Mononuclear cell (primary cell): ENCODE results near the gene DND1. TPM values are rescaled to one million over a fixed set of nuclear protein-coding genes. Genes with fewer than 3 reads are reported as not detected.
"Not testable (repeated sequence)": the region's sequence is repeated elsewhere in the genome, so short reads cannot be mapped to it uniquely, and the experiment has no call there.

Source experiments
- H3K27me3 ChIP-seq: 2 replicates; pipeline ENCODE4 v1.6.0; 2011; ENCODE audit warnings: low read length, control low read depth; ENCODE audit not compliant: insufficient read depth
- H3K4me1 ChIP-seq: 2 replicates; pipeline ENCODE4 v1.5.1; 2011; ENCODE audit warnings: mild to moderate bottlenecking, low read length, control low read depth; ENCODE audit not compliant: insufficient read depth
- H3K4me3 ChIP-seq: 2 replicates; pipeline ENCODE4 v1.5.1; 2011; ENCODE audit warnings: mild to moderate bottlenecking, low read length, moderate library complexity
- H3K9me3 ChIP-seq: 2 replicates; pipeline ENCODE4 v1.5.1; 2011; ENCODE audit warnings: low read depth, mild to moderate bottlenecking, control low read depth, low read length
- total RNA-seq: library from RNA; depleted of rRNA; stranded (reverse); fragments of >200 nt; gene quantifications from one replicate; pipeline ENCODE4 v1.2.3, GENCODE V29; 2012

DND1 gene
- total RNA-seq, result 0.31 TPM

- no peaks in the 10 kb centered on the region for H3K27me3 ChIP-seq
- H3K4me3 ChIP-seq, result no peak within 1 kb of the TSS
- H3K4me1 ChIP-seq, result no peaks in the 10 kb centered on the region
- H3K9me3 ChIP-seq, result no peaks in the 10 kb centered on the region
Measured at GRCh38 chr5:140673187-140673976, at the start of gene DND1. DND1 (minus strand) TSS chr5:140673576; CDS start chr5:140673542, 34 bp downstream.

DNA sequence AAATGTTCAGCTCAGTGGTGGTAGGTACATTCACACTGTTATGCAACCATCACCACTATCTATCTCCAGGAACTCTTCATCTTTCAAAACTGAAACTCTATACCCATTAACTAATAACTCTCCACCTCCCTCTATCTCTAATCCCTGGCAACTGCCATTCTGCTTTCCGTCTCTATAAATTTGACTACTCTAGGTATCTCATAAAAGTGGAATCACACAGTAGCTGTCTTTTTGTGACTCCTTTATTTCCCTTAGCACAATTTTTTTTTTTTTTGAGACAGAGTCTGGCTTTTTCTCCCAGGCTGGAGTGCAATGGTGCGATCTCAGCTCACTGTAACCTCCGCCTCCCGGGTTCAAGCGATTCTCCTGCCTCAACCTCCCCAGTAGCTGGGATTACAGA lies 48.0 kb upstream of the DND1 start:
- peaks cover 16% of the 10 kb centered on the region for H3K27me3 ChIP-seq
- H3K4me1 ChIP-seq, H3K4me3 ChIP-seq, H3K9me3 ChIP-seq: not testable (repeated sequence)

DNA sequence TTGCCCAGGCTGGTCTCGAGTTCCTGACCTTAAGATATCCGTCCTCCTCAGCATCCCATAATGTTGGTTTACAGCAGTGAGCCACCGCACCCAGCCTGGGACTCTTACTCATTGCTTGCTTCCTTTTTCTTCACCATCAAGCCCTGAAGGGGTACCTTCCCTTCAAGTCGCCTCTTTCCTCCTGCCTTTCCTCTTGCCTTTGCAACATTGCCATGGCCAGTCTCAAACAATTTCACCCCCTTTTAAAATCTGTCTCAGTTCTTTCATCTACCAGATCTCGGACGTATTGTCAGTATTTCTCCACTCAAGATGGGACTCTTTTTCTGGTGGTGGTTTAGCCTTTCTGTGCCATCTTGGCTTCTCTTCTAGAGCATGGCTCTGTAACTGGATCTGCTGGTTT lies 47.4 kb upstream of the DND1 start:
- H3K27me3 ChIP-seq, result peaks cover 11% of the 10 kb centered on the region
- not testable (repeated sequence) for H3K9me3 ChIP-seq, H3K4me3 ChIP-seq, H3K4me1 ChIP-seq

DNA sequence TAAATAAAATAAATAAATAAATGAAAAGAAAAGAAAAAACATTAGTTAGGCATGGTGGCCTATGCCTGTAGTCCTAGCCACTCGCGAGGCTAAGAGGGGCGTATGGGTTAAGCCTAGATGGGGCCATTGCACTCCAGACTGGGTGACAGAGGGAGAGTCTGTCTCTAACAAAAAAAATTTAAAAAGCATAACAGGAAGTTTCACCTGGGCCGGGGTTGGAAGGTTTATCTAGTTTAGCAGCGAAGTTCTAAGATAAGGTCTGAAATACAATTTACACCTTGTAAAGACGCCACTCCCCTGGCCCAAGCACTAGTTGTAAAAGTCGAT lies 44.9 kb upstream of the DND1 start:
- H3K4me3 ChIP-seq, result no peak overlapping the region
- no peaks in the 10 kb centered on the region for H3K27me3 ChIP-seq
- no peaks in the 10 kb centered on the region for H3K4me1 ChIP-seq

DNA sequence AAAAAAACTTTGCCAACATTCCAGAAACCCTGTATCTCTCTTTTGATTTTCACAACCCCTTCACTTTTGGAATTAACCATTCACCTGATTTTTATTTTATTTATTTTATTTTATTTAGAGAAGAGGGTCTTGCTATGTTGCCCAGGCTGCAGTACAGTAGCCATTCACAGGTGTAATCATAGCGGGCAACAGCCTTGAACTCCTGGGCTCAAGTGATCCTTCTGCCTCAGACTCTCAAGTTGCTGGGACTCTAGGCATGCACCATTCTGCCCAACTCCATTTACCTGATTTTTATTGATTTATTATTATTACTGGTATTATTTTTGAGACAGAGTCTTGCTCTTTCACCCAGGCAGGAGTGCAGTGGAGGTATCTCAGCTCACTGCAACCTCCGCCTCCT lies 42.9 kb upstream of the DND1 start:
- not testable (repeated sequence) for H3K4me1 ChIP-seq, H3K9me3 ChIP-seq, H3K27me3 ChIP-seq, H3K4me3 ChIP-seq

More for the DNA sequence above, 44.9 kb upstream of the DND1 start:
- no peaks in the 10 kb centered on the region for H3K9me3 ChIP-seq

DNA sequence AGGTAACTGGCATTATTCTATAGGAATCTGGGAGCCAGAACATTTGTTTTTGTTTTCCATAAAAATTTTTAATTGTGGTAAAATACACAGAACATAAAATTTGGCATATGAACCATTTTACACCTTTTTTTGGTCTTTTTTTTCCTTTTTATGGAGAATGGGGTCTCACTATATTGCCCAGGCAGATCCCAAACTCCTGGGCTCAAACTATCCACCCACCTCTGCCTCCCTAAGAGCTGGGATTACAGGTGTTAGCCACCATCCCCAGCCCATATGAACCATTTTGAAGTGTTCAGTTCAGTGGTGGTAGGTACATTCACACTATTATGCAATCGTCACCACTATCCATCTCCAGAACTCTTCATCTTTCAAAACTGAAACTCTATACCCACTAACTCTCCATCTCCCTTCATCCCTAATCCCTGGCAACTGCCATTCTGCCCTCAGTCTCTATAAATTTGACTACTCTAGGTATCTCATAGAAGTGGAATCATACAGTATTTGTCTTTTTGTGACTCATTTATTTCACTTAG lies 40.3 kb upstream of the DND1 start:
- Histone ChIP-seq H3K4me1 (peaks cover 7% of the 10 kb centered on the region), H3K9me3 (no peaks in the 10 kb centered on the region), H3K4me3 (no peak overlapping the region)

GRCh38 chr5:140711794-140712193 lies 38.4 kb upstream of the DND1 start:
- Histone ChIP-seq H3K4me3 (no peak overlapping the region), H3K9me3 (no peaks in the 10 kb centered on the region)

More for the DNA sequence above, 40.3 kb upstream of the DND1 start:
- H3K27me3 ChIP-seq, result no peaks in the 10 kb centered on the region

GRCh38 chr5:140710899-140711552 lies 37.6 kb upstream of the DND1 start:
- H3K4me3 ChIP-seq, result peak overlapping the region; percentile 89
- no peaks in the 10 kb centered on the region for H3K27me3 ChIP-seq
- peaks cover 7% of the 10 kb centered on the region for H3K4me1 ChIP-seq
- H3K9me3 ChIP-seq, result no peaks in the 10 kb centered on the region

More at GRCh38 chr5:140711794-140712193, 38.4 kb upstream of the DND1 start:
- Histone ChIP-seq H3K4me1 (peaks cover 7% of the 10 kb centered on the region), H3K27me3 (no peaks in the 10 kb centered on the region)

GRCh38 chr5:140708787-140709186 lies 35.4 kb upstream of the DND1 start:
- not testable (repeated sequence) for H3K27me3 ChIP-seq, H3K4me1 ChIP-seq, H3K9me3 ChIP-seq, H3K4me3 ChIP-seq

DNA sequence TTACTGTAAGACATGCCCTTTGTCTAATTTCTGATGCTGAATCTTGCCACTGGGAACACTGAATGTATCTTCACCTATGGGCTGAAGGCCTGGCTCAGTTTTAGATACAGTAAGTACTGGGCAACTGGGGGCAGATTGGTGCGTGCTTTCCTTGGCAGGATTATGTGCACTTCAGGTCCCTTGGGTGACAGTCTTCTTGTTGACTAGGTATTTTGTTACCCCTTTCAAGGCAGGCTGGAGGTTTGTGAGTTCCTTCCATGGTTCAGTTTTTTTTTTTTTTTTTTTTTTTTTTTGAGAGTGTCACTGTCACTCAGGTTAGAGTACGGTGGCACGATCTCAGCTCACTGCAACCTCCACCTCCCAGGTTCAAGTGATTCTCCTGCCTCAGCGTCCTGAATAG lies 34.4 kb upstream of the DND1 start:
- Histone ChIP-seq H3K9me3 (no peaks in the 10 kb centered on the region), H3K4me3 (no peak overlapping the region)

GRCh38 chr5:140700177-140701144 lies 27.1 kb upstream of the DND1 start, which contains the start of gene ZMAT2:
ZMAT2 (plus strand) TSS chr5:140700447; CDS start chr5:140700461, 14 bp downstream.
- Histone ChIP-seq H3K27me3 (no peaks in the 10 kb centered on the region), H3K4me1 (peaks cover 19% of the 10 kb centered on the region), H3K9me3 (no peaks in the 10 kb centered on the region), H3K4me3 (peak within 1 kb of the TSS; percentile 96)

More for the DNA sequence above, 34.4 kb upstream of the DND1 start:
- Histone ChIP-seq H3K4me1 (peaks cover 7% of the 10 kb centered on the region), H3K27me3 (no peaks in the 10 kb centered on the region)

- Histone ChIP-seq H3K27me3 (no peaks in the 10 kb centered on the region), H3K4me1 (peaks cover 31% of the 10 kb centered on the region), H3K4me3 (no peak overlapping the region), H3K9me3 (no peaks in the 10 kb centered on the region)
Measured at GRCh38 chr5:140696891-140697492, 23.6 kb upstream of the DND1 start.

DNA sequence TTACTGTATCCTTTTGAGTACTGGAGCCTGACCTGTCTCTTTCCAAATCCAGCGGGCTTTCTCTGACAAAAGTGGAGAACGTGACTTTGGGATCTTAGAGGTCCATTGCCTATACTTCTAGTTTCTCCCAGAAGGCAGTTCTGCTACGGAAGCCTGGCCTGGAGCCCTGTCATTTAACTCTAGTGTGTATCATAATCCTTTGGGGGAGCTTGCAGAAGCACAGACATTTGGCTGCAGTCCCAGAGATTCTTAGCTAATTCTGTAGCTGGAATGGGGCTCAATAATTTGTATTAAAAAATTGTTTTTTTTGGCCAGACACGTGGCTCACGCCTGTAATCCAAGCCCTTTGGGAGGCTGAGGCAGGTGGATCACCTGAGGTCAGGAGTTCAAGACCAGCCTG lies 20.9 kb upstream of the DND1 start:
- peaks cover 26% of the 10 kb centered on the region for H3K4me1 ChIP-seq
- H3K27me3 ChIP-seq, result no peaks in the 10 kb centered on the region
- H3K4me3 ChIP-seq, result no peak overlapping the region
- H3K9me3 ChIP-seq, result no peaks in the 10 kb centered on the region
